ENCODE measurements around the gene PDE11A. TPM values are rescaled to one million over a fixed set of nuclear protein-coding genes. Genes with fewer than 3 reads are reported as not detected.

PDE11A gene
- total and polyA plus RNA-seq, 2 of the 8 experiments (the other 6 are each of a cell fraction or from before 2014, with no cell fraction given) = 0.19 to 0.23 TPM

DNA sequence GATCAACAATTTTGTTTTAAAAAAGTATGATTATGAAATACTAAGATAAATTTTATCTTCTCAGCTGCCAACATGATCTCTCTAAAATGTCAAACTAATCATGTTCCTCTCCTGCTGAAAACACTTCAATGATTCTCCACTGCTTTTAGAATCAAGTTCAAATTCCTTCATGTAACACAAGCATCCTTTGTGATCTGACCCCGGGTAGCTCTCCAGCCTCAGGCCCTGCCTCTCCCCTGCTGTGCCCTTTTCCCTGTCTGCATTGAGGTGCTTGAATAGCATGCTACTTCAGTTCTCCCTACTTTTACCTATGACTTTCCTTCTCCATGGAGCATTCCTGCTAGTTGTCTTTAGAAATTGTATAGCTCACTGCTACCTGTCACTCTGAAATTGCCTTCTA is 274.8 kb downstream of the PDE11A start:
- H4K20me1 ChIP-seq (replicated peaks in 1 of 2; ENCODE audit: control insufficient read depth in 1 of 2, insufficient read depth in 2 of 2, low read length in 2 of 2) = no peaks in the 10 kb centered on the region
- no peak overlapping the region for H3K18ac ChIP-seq (ENCODE audit: extremely low read depth, low read length)
- H2BK20ac ChIP-seq (ENCODE audit: low read length) = no peak overlapping the region
- TF ChIP-seq GTF2F1 (IDR thresholded peaks at IDR 0.05; ENCODE audit: borderline replicate concordance, low read depth, low read length) = no peak
- no peak for TF ChIP-seq KDM4A (IDR thresholded peaks at IDR 0.05; ENCODE audit: low read depth, low read length, severe bottlenecking)
- TF ChIP-seq, protein P1, sequence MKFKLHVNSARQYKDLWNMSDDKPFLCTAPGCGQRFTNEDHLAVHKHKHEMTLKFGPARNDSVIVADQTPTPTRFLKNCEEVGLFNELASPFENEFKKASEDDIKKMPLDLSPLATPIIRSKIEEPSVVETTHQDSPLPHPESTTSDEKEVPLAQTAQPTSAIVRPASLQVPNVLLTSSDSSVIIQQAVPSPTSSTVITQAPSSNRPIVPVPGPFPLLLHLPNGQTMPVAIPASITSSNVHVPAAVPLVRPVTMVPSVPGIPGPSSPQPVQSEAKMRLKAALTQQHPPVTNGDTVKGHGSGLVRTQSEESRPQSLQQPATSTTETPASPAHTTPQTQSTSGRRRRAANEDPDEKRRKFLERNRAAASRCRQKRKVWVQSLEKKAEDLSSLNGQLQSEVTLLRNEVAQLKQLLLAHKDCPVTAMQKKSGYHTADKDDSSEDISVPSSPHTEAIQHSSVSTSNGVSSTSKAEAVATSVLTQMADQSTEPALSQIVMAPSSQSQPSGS (IDR thresholded peaks at IDR 0.05; ENCODE audit: low read length) = no peak
- TF ChIP-seq JUND (IDR thresholded peaks at IDR 0.05; ENCODE audit: low read length) = no peak
- no peaks in the 10 kb centered on the region for H3K79me1 ChIP-seq (ENCODE audit: low read depth, low read length)
- no peaks in the 10 kb centered on the region for H3K36me3 ChIP-seq (ENCODE audit: control insufficient read depth in 2 of 4, insufficient read depth in 4 of 4, low read length in 3 of 4)
- H3K23ac ChIP-seq (ENCODE audit: insufficient read length) = no peak overlapping the region
- H2BK120ac ChIP-seq (replicated peaks; ENCODE audit: low read depth, low read length) = no peak overlapping the region
- H4K8ac ChIP-seq (ENCODE audit: extremely low read depth, insufficient read depth, low read length) = no peak overlapping the region
- 0% methylated on average over 1 of the region's 1 CpG; no CpG with 5 or more reads in 1 of the 2 experiments for WGBS, 2 experiments (ENCODE audit: extremely low coverage in 1 of 2, insufficient coverage in 1 of 2, insufficient read length in 1 of 2, insufficient replicate concordance in 2 of 2, low coverage in 1 of 2, low lambda C conversion rate in 2 of 2, missing lambda C conversion rate in 1 of 2)
- no peak overlapping the region for H3K56ac ChIP-seq (replicated peaks; ENCODE audit: insufficient read length, low read depth, low read length)
- DNase-seq (ENCODE audit: low read depth in 1 of 2, low spot score in 2 of 2) (peak; percentile 56 to 68), FAIRE-seq (peak; percentile 95)
- H3K4me1 ChIP-seq (replicated peaks in 1 of 4; ENCODE audit: control insufficient read depth in 3 of 4, insufficient read depth in 4 of 4, low read length in 3 of 4) = peaks cover 0 to 5% (median 3%) of the 10 kb centered on the region in 4 experiments; a peak in 2 of 7 replicates
- peak overlapping the region in 1 of 2 experiments; percentile 38; a peak in 2 of 4 replicates for H3K4me2 ChIP-seq (ENCODE audit: insufficient read depth in 1 of 2, low read depth in 2 of 2, low read length in 2 of 2)
- ChIA-PET POLR2A (ENCODE audit: partially characterized antibody) (no interaction called here), CTCF (ENCODE audit: partially characterized antibody) (interaction anchor here (0.8 to 1.8 kb wide), 4 partner anchors 12 to 32 kb away, joined by 3 to 5 read pairs (median 4); no protein-coding TSS in a partner anchor)
- H2AK5ac ChIP-seq (ENCODE audit: low read depth, low read length) = no peak overlapping the region
- H2BK5ac ChIP-seq (ENCODE audit: low read depth, low read length) = no peak overlapping the region
- H3K79me2 ChIP-seq (ENCODE audit: control insufficient read depth in 1 of 2, insufficient read depth in 2 of 2, low read length in 2 of 2) = no peaks in the 10 kb centered on the region
- H2BK12ac ChIP-seq (ENCODE audit: low read depth, low read length) = no peak overlapping the region
- no peak overlapping the region for H3K9ac ChIP-seq (replicated peaks in 1 of 4; ENCODE audit: extremely low read depth in 1 of 4, low read depth in 3 of 4, low read length in 3 of 4)
- H3K23me2 ChIP-seq (ENCODE audit: low read depth, low read length) = no peaks in the 10 kb centered on the region; the same call in 1 of the 2 replicates
- no peak overlapping the region for H2BK15ac ChIP-seq (ENCODE audit: low read length)
- no peaks in the 10 kb centered on the region for H3K27me3 ChIP-seq (replicated peaks in 1 of 4; ENCODE audit: control insufficient read depth in 3 of 4, extremely low read depth in 1 of 4, insufficient read depth in 3 of 4, low read length in 3 of 4)
- H4K5ac ChIP-seq (ENCODE audit: insufficient read length, low read depth, low read length) = no peak overlapping the region
- H3K9me3 ChIP-seq (ENCODE audit: insufficient read depth in 2 of 2, low read depth in 1 of 2, low read length in 1 of 2) = no peaks in the 10 kb centered on the region
- no peak overlapping the region for H3K27ac ChIP-seq (ENCODE audit: low read depth, low read length)
- no peak overlapping the region for H2AFZ ChIP-seq (ENCODE audit: low read length)
- H3K4ac ChIP-seq (replicated peaks; ENCODE audit: insufficient read length, low read depth, low read length) = no peak overlapping the region
- no peak overlapping the region for H3K14ac ChIP-seq (ENCODE audit: insufficient read length)
- H3K4me3 ChIP-seq (ENCODE audit: extremely low read depth in 1 of 4, insufficient read depth in 2 of 4, low read depth in 3 of 4, low read length in 4 of 4) = no peak overlapping the region
- H4K91ac ChIP-seq (replicated peaks; ENCODE audit: insufficient read length, low read length) = no peak overlapping the region

Measured in H1 (cell line).